Uterus (tissue), 4 donors: ENCODE measurements around the gene ZBTB17. TPM values are rescaled to one million over a fixed set of nuclear protein-coding genes. Genes with fewer than 3 reads are reported as not detected.

Experiments
- DNase-seq, 2 donors: peaks; one replicate each; pipeline ENCODE4 v3.0.0-alpha.2; 2019 to 2020
- H3K27ac ChIP-seq, 2 donors: fragments of 200-600 bp; sonication (generic); 1 replicate in 1 of 2; 2 replicates in 1 of 2; pipeline ENCODE4 v1.5.1; 2016 to 2018
- H3K27me3 ChIP-seq, 2 donors: fragments of 200-600 bp; sonication (generic); one replicate each; pipeline ENCODE4 v1.5.1; 2018 to 2019; ENCODE audit warnings: control low read depth in 1 of 2
- H3K36me3 ChIP-seq, 2 donors: fragments of 200-600 bp; sonication (generic); one replicate each; pipeline ENCODE4 v1.5.1; 2019; ENCODE audit warnings: control low read depth in 1 of 2
- H3K4me1 ChIP-seq, 2 donors: fragments of 200-600 bp; sonication (generic); one replicate each; pipeline ENCODE4 v1.5.1; 2018 to 2019; ENCODE audit warnings: control low read depth in 1 of 2
- H3K4me3 ChIP-seq, 2 donors: fragments of 200-600 bp; sonication (generic); 1 replicate in 1 of 2; 2 replicates in 1 of 2; pipeline ENCODE4 v1.5.1; 2018 to 2019; ENCODE audit warnings: mild to moderate bottlenecking in 1 of 2
- H3K9me3 ChIP-seq, 2 donors: fragments of 200-600 bp; sonication (generic); one replicate each; pipeline ENCODE4 v1.5.1; 2019; ENCODE audit warnings: control low read depth in 1 of 2
- POLR2A ChIP-seq, 2 donors: fragments of 450-650 bp; IDR thresholded peaks; one replicate each; pipeline ENCODE4 v1.6.1; 2016; ENCODE audit warnings: antibody characterized with exemption in 2 of 2, mild to moderate bottlenecking in 1 of 2, moderate library complexity in 1 of 2
- intact Hi-C: fragments of 100-400 bp; cut with DNase I; formaldehyde crosslinking; loops from one replicate; pipeline ENCODE4 v1.15.1; 2023; ENCODE audit warnings: low total_unique reads
- total RNA-seq, 4 donors: library from RNA; depleted of rRNA in 3 of 4; stranded (reverse); fragments of >200 nt in 3 of 4; gene quantifications; one replicate each; pipeline versions ENCODE4 v1.1.0 to v1.2.4, GENCODE V29; 2014 to 2023
- TF ChIP-seq, protein P1 (sequence below), 4 experiments: fragments of 200-600 bp in 2 of 4; fragments of 450-650 bp in 2 of 4; sonication (generic) in 2 of 4; IDR thresholded peaks; one replicate each; pipeline ENCODE4 v1.5.1; 2016 to 2019; ENCODE audit warnings: antibody characterized with exemption in 4 of 4, mild to moderate bottlenecking in 2 of 4, moderate library complexity in 1 of 4
- donor health status: DM: yes; HTN: yes; CAD: no.

ZBTB17 gene
- total RNA-seq, 4 donors from 2014 or later: 21.3 to 120 (median 70.0) TPM

- H3K4me1 ChIP-seq: peaks cover 0 to 13% of the 10 kb centered on the region in 2 donors
- no peaks in the 10 kb centered on the region for H3K27me3 ChIP-seq
- no peak overlapping the region for H3K27ac ChIP-seq
- no peak overlapping the region for H3K4me3 ChIP-seq
- H3K9me3 ChIP-seq: no peaks in the 10 kb centered on the region
- TF ChIP-seq POLR2A (IDR thresholded peaks at IDR 0.05): no peak
- TF ChIP-seq, protein P1, sequence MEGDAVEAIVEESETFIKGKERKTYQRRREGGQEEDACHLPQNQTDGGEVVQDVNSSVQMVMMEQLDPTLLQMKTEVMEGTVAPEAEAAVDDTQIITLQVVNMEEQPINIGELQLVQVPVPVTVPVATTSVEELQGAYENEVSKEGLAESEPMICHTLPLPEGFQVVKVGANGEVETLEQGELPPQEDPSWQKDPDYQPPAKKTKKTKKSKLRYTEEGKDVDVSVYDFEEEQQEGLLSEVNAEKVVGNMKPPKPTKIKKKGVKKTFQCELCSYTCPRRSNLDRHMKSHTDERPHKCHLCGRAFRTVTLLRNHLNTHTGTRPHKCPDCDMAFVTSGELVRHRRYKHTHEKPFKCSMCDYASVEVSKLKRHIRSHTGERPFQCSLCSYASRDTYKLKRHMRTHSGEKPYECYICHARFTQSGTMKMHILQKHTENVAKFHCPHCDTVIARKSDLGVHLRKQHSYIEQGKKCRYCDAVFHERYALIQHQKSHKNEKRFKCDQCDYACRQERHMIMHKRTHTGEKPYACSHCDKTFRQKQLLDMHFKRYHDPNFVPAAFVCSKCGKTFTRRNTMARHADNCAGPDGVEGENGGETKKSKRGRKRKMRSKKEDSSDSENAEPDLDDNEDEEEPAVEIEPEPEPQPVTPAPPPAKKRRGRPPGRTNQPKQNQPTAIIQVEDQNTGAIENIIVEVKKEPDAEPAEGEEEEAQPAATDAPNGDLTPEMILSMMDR (IDR thresholded peaks at IDR 0.05): no peak
- no peaks in the 10 kb centered on the region for H3K36me3 ChIP-seq
- intact Hi-C loops: no loop called here
- DNase-seq: no peak
Measured at GRCh38 chr1:15963363-15963967, 12.4 kb downstream of the ZBTB17 start.

- no peak overlapping the region for H3K27ac ChIP-seq
- no peak for DNase-seq
- no peaks in the 10 kb centered on the region for H3K27me3 ChIP-seq
- TF ChIP-seq, protein P1 (IDR thresholded peaks at IDR 0.05): no peak
- TF ChIP-seq POLR2A (IDR thresholded peaks at IDR 0.05): no peak
- peaks cover 0 to 15% of the 10 kb centered on the region in 2 donors for H3K4me1 ChIP-seq
- no peaks in the 10 kb centered on the region for H3K9me3 ChIP-seq
- intact Hi-C loops: no loop called here
- no peak overlapping the region for H3K4me3 ChIP-seq
- no peaks in the 10 kb centered on the region for H3K36me3 ChIP-seq
Measured at GRCh38 chr1:15962671-15963362, 13.1 kb downstream of the ZBTB17 start.

- intact Hi-C loops: no loop called here
- no peak for TF ChIP-seq POLR2A (IDR thresholded peaks at IDR 0.05)
- TF ChIP-seq, protein P1 (IDR thresholded peaks at IDR 0.05): no peak
- no peaks in the 10 kb centered on the region for H3K27me3 ChIP-seq
- H3K4me3 ChIP-seq: no peak overlapping the region
- H3K9me3 ChIP-seq: no peaks in the 10 kb centered on the region
- peaks cover 0 to 15% of the 10 kb centered on the region in 2 donors for H3K4me1 ChIP-seq
- DNase-seq: no peak
- H3K27ac ChIP-seq: no peak overlapping the region
- no peaks in the 10 kb centered on the region for H3K36me3 ChIP-seq
Measured at GRCh38 chr1:15962176-15962575, 13.7 kb downstream of the ZBTB17 start.

DNA sequence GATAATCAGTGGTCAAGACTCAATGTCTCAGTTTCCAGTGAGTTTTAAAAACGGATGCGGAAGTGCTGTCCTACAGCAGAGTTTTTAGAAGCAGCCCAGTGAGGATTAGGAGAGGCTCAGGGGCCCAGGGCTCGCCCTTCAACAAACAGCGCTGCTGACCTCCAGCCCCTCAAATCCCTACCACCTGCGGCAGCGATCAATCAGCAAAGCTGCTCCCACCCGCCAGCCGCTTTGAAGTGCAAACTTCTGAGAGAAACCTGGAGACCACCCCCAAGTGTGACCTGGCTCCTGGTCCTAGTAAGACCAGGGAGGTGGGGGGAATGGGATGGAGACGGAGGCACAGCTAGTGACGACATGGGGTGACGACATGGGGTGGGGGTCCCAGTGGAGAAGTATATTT lies 14.4 kb downstream of the ZBTB17 start:
- TF ChIP-seq, protein P1 (IDR thresholded peaks at IDR 0.05): no peak
- TF ChIP-seq POLR2A (IDR thresholded peaks at IDR 0.05): no peak
- H3K4me3 ChIP-seq: no peak overlapping the region
- no peak overlapping the region for H3K27ac ChIP-seq
- peaks cover 0 to 14% of the 10 kb centered on the region in 2 donors for H3K4me1 ChIP-seq
- no peaks in the 10 kb centered on the region for H3K36me3 ChIP-seq
- DNase-seq: no peak
- H3K9me3 ChIP-seq: no peaks in the 10 kb centered on the region
- no peaks in the 10 kb centered on the region for H3K27me3 ChIP-seq
- intact Hi-C loops: no loop called here

DNA sequence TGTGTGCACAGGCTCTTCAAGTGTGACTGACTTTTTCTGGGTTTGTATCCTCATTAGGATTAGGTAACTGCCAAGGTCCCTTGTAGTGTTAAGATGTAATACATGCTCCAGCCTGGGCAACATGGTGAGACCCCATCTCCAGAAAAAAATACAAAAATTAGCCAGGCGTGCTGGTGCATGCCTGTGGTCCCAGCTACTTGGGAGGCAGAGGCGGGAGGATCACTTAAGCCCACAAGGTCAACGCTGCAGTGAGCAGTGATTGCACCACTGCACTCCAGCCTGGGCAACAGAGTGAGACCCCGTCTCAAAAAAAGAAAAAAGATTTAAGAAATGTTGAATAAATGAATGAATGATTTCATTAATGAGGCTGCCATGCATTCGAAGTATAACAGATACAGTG lies 15.1 kb downstream of the ZBTB17 start:
- DNase-seq: no peak
- peaks cover 0 to 9% of the 10 kb centered on the region in 2 donors for H3K4me1 ChIP-seq
- H3K9me3 ChIP-seq: no peaks in the 10 kb centered on the region
- intact Hi-C loops: no loop called here
- TF ChIP-seq POLR2A (IDR thresholded peaks at IDR 0.05): no peak
- TF ChIP-seq, protein P1 (IDR thresholded peaks at IDR 0.05): no peak
- no peak overlapping the region for H3K27ac ChIP-seq
- H3K4me3 ChIP-seq: no peak overlapping the region
- no peaks in the 10 kb centered on the region for H3K36me3 ChIP-seq
- H3K27me3 ChIP-seq: no peaks in the 10 kb centered on the region
